Fibroblast of lung (primary cell): ENCODE data around the gene MLST8. TPM values are rescaled to one million over a fixed set of nuclear protein-coding genes. Genes with fewer than 3 reads are reported as not detected.
"Not testable (repeated sequence)": the region's sequence is repeated elsewhere in the genome, so short reads cannot be mapped to it uniquely, and the experiment has no call there.

ENCODE experiments used
- DNase-seq, 2 donors: peaks; one replicate each; pipeline versions ENCODE4 v3.0.0 to v3.0.0-alpha.2; 2010; ENCODE audit warnings: low read depth in 2 of 2
- H2AFZ ChIP-seq: 2 replicates; pipeline ENCODE4 v1.5.1; 2012; ENCODE audit warnings: low read length, control low read depth, inconsistent platforms
- H3K27ac ChIP-seq: 2 replicates; pipeline ENCODE4 v1.5.1; 2011; ENCODE audit warnings: low read length, control low read depth; ENCODE audit not compliant: insufficient read depth
- H3K27me3 ChIP-seq: 2 replicates; pipeline ENCODE4 v1.5.1; 2011; ENCODE audit warnings: mild to moderate bottlenecking, low read length; ENCODE audit not compliant: control insufficient read depth, insufficient read depth
- H3K36me3 ChIP-seq: 2 replicates; pipeline ENCODE4 v1.5.1; 2011; ENCODE audit warnings: low read length; ENCODE audit not compliant: control insufficient read depth, insufficient read depth
- H3K4me1 ChIP-seq: 2 replicates; pipeline ENCODE4 v1.5.1; 2011; ENCODE audit warnings: low read length; ENCODE audit not compliant: control insufficient read depth, insufficient read depth; ENCODE audit errors: extremely low read depth
- H3K4me2 ChIP-seq: 2 replicates; pipeline ENCODE4 v1.5.1; 2011; ENCODE audit warnings: low read length, control low read depth; ENCODE audit not compliant: insufficient read depth; ENCODE audit errors: extremely low read depth
- H3K4me3 ChIP-seq, 4 experiments: fragments of 200-600 bp in 1 of 4; sonication (generic) in 1 of 4; replicated peaks in 1 of 4; 2 replicates each; pipeline ENCODE4 v1.5.1; 2011 to 2016; ENCODE audit warnings: low read length in 4 of 4, low read depth in 3 of 4, mild to moderate bottlenecking in 3 of 4, control low read depth in 2 of 4, inconsistent platforms in 1 of 4, mixed read lengths in 1 of 4; ENCODE audit not compliant: insufficient read depth in 1 of 4; ENCODE audit errors: control extremely low read depth in 1 of 4
- H3K79me2 ChIP-seq: 2 replicates; pipeline ENCODE4 v1.5.1; 2012; ENCODE audit warnings: mild to moderate bottlenecking, low read length, inconsistent platforms; ENCODE audit not compliant: control insufficient read depth, insufficient read depth
- H3K9ac ChIP-seq: 2 replicates; pipeline ENCODE4 v1.5.1; 2011; ENCODE audit warnings: mild to moderate bottlenecking, low read length, control low read depth; ENCODE audit not compliant: insufficient read depth
- H3K9me3 ChIP-seq: 2 replicates; pipeline ENCODE4 v1.5.1; 2012; ENCODE audit warnings: low read depth, low read length; ENCODE audit not compliant: control insufficient read depth, insufficient read depth
- H4K20me1 ChIP-seq: 2 replicates; pipeline ENCODE4 v1.5.1; 2011; ENCODE audit warnings: low read length; ENCODE audit not compliant: control insufficient read depth, insufficient read depth; ENCODE audit errors: extremely low read depth
- CTCF ChIP-seq, 2 donors: IDR thresholded peaks in 1 of 2; conservative IDR thresholded peaks in 1 of 2; 1 replicate in 1 of 2; 2 replicates in 1 of 2; pipeline ENCODE4 v1.5.1; 2011 to 2012; ENCODE audit warnings: low read length in 2 of 2, control low read depth in 1 of 2, inconsistent platforms in 1 of 2, low read depth in 1 of 2, mild to moderate bottlenecking in 1 of 2
- EZH2 ChIP-seq: IDR thresholded peaks from 2 replicates; pipeline ENCODE4 v1.5.1; 2012; ENCODE audit warnings: low read length, control low read depth, mild to moderate bottlenecking; ENCODE audit errors: missing control alignments
- polyA plus RNA-seq, 2 donors: library from polyadenylated mRNA; depleted of rRNA in 1 of 2; stranded (reverse) in 1 of 2; unstranded in 1 of 2; fragments of >200 nt; gene quantifications; 2 replicates each; pipeline ENCODE4 v1.2.1, GENCODE V29; 2011 to 2012; ENCODE audit warnings: missing spikeins in 1 of 2
- total RNA-seq: library from RNA; depleted of rRNA; stranded (reverse); fragments of >200 nt; gene quantifications from 2 replicates; pipeline ENCODE4 v1.2.1, GENCODE V29; 2014

MLST8 gene
- total and polyA plus RNA-seq, 2 donors (not counting 1 experiment from before 2014, with no cell fraction given), result 16.8 to 30.9 TPM

- no peaks in the 10 kb centered on the region for H3K4me1 ChIP-seq
- no peak overlapping the region for H3K27ac ChIP-seq
- TF ChIP-seq CTCF (conservative IDR thresholded peaks at IDR 0.05 in 1 of 2, IDR thresholded peaks at IDR 0.05 in 1 of 2; ENCODE audit: low read depth in 1 of 2, low read length in 2 of 2) (no peak), EZH2 (no peak)
- no peak overlapping the region for H3K9ac ChIP-seq
- no peak overlapping the region for H3K4me3 ChIP-seq
- H3K79me2 ChIP-seq, result no peaks in the 10 kb centered on the region
- no peaks in the 10 kb centered on the region for H3K9me3 ChIP-seq
- no peak overlapping the region for H2AFZ ChIP-seq
- no peaks in the 10 kb centered on the region for H4K20me1 ChIP-seq
- no peaks in the 10 kb centered on the region for H3K36me3 ChIP-seq
- H3K4me2 ChIP-seq, result no peak overlapping the region
- peaks cover 35% of the 10 kb centered on the region for H3K27me3 ChIP-seq
- DNase-seq, result no peak
Measured at GRCh38 chr16:2200313-2200712, 4.9 kb upstream of the MLST8 start.

GRCh38 chr16:2203119-2203688, 2.0 kb upstream of the MLST8 start:
- H2AFZ ChIP-seq, result not testable (repeated sequence)

GRCh38 chr16:2204416-2205103, 694 bp upstream of the MLST8 start:
- TF ChIP-seq CTCF (conservative IDR thresholded peaks at IDR 0.05 in 1 of 2, IDR thresholded peaks at IDR 0.05 in 1 of 2; ENCODE audit: low read depth in 1 of 2, low read length in 2 of 2) (no peak), EZH2 (no peak)
- Histone ChIP-seq H2AFZ (peak overlapping the region; percentile 53), H3K9ac (peak overlapping the region; percentile 94), H3K4me1 (peaks cover 2% of the 10 kb centered on the region), H3K36me3 (peaks cover 20% of the 10 kb centered on the region), H3K9me3 (no peaks in the 10 kb centered on the region), H3K4me3 (peak overlapping the region; percentile 62 to 78 (median 69)), H3K27me3 (peaks cover 7% of the 10 kb centered on the region), H3K79me2 (peaks cover 7% of the 10 kb centered on the region), H3K27ac (peak overlapping the region; percentile 84), H3K4me2 (peak overlapping the region; percentile 77), H4K20me1 (no peaks in the 10 kb centered on the region)
- DNase-seq, result no peak

More at GRCh38 chr16:2203119-2203688, 2.0 kb upstream of the MLST8 start:
- peaks cover 12% of the 10 kb centered on the region for H3K36me3 ChIP-seq
- H3K27ac ChIP-seq, H3K79me2 ChIP-seq, H3K4me2 ChIP-seq, H3K4me3 ChIP-seq, H4K20me1 ChIP-seq, H3K9me3 ChIP-seq, H3K4me1 ChIP-seq, DNase-seq, H3K9ac ChIP-seq: not testable (repeated sequence)
- peaks cover 18% of the 10 kb centered on the region for H3K27me3 ChIP-seq
